Retina (tissue), 1 donor: ENCODE measurements around the gene C12orf75.
"Not testable (repeated sequence)": the region's sequence is repeated elsewhere in the genome, so short reads cannot be mapped to it uniquely, and the experiment has no call there.

Source experiments
- DNase-seq: peaks from one replicate; pipeline ENCODE4 v3.0.0-alpha.2; 2016

Gene C12orf75

DNA sequence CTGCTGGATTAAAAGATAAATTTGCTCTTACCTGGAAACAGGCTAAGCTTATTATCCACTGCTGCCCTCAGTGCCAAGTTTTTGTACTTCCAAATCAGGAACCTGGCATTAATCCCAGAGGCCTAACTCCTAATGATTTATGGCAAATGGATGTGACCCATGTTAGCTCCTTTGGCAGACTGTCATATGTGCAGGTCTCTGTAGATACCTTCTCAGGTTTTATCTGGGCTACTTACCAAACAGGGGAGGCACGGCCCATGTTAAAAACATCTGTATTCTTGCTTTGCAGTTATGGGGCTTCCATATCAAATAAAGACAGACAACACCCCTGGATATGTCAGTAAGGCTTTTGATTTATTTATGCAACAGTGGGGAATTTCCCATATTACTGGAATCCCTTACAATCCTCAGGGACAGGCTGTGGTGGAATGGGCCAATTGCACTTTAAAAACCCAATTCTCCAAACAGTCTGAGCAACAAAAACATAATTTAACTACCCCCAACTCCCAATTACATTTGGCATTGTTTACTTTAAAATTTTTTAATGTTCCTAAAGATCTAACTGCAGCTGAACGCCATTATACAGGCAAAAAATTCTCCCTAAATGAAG lies 19.9 kb upstream of the C12orf75 start:
- not testable (repeated sequence) for DNase-seq

DNA sequence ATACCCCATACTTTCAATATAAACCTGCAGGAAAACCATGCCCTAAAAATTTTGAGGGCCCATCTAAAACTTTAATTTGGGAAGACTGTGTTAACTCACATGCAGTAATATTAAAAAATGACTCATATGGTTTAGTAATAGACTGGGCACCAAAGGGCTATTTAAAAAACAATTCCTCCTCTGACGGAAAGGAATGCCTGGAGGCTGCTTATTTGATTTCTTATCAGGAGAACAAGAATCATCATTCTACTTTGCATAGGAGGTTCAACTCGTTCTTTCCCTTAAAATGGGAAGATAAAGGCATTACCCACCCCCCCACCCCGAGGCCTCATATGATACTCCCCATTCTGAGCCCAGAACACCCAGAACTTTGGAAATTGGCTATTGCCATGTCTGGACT lies 18.6 kb upstream of the C12orf75 start:
- DNase-seq: not testable (repeated sequence)

DNA sequence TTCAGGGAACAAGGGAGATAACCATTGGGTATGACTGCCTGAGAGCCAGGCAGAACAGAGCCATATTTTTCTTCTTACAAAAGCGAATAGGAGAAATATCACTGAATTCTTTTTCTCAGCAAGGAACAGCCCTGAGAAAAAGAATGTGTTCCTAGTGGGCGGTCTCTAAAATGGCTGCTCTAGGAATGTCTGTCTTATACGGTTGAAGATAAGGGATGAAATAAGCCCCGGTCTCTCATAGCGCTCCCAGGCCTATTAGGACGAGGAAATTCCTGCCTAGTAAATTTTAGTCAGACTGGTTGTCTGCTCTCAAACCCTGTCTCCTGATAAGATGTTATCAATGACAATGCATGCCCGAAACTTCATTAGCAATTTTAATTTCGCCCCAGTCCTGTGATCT lies 16.7 kb upstream of the C12orf75 start:
- DNase-seq: not testable (repeated sequence)

DNA sequence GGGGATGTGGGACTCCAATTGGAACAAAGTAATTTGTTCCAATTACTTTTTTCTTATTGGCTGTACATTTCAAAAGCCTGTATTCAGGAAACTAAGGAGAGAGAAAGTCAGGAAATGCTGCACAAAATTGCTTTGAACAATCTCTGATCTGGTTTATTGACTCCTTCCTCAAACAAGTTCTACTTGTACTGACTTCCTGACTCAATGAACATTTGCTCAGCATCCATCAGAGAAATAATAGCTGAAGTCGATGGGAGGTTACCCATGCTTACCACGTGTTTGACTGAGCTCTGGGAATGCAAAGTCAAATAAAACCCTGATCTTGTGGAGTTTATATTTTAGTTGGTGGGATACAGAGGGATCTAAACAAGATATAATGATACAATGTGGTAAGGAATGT lies 15.4 kb upstream of the C12orf75 start:
- no peak for DNase-seq

DNA sequence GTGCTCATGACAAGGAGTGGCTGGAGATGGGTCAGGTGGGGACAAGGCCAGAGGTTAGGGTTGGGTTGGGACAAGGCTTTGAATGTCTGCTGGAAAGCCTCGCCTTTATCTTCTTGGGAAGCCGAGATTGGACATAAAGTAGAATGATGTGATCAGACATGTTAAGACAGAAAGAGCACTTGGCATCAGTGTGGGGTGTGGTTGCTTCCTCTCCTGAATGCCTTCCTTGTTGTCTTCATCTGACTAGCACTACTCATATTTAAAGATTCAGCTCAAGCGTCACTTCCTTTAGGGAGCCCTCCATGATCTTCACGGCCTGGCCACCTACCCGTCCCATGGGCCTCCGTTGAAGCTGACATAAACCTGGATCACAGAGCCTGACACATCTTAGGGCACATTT lies 14.8 kb upstream of the C12orf75 start:
- no peak for DNase-seq

DNA sequence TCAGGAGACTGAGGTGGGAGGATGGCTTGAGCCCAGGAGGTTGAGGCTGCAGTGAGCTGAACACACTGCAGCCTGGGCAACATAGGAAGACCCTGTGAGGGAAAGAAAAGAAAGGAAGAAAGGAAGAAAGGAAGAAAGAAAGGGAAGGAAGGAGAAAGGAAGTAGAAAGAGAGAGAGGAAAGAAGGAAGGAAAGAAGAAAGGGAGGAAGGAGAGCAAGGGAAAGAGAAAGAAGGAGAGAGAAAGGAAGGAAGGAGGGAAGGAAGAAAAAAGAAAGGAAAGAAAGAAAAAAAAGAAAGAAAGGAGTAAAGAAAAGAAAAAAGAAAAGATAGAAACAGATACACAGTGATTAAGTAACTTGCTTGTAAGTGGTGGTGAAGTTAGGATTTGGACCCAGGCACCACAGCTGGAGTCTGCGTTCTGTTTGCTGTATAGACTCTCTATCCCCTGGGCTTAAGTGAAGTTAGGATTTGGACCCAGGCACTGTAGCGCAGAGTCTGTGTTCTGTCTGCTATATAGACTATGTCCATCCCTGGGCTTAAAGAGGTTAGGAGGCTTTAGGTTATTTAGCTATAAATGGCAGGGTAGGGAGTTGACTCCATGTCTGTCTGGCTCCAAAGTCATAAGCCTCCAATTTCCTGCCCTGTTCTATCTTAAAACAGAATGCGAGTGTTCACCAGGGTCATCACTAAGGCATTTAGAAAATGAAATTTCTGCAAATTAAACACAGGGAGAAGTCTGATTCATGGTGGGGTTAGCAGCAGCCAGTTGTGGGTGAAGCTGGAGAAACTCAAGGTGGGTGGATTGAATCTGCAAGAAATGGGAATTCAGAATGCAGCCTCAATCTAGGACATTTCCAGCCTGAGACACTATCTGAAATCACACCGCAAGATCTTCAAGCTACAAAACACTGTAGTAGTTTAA lies 13.3 kb upstream of the C12orf75 start:
- DNase-seq: no peak

DNA sequence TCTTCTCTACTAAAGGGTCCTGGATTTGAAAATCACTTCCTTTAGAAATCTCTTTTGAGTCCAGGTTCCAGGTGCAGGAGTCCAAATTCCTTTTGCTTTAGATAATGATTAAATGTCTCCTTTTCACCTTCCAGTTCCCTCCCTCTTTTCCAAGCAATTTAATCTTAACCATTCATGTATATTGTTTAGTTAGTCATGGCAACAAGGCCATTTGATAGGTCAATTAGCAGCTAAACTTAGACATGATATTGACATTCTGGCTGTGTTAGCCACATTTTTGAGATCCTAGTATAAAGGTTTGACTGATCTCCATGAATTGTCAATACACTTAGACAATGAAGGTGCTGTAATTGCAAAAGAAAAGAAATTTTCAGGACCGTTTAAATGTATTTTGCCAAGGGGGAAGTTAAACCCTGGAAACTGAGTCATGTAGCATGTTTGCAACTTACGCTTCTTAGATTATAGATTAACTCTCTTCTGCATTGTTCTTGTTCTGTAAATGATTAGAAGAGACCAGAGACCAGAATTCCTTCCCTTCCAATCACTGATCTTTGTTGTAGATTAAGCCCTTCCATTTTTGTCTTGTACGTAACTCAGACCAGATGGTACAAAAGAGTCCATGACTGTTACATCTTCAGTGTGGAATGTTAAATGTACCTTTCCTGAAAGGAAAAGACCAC lies 12.4 kb upstream of the C12orf75 start:
- DNase-seq: no peak

DNA sequence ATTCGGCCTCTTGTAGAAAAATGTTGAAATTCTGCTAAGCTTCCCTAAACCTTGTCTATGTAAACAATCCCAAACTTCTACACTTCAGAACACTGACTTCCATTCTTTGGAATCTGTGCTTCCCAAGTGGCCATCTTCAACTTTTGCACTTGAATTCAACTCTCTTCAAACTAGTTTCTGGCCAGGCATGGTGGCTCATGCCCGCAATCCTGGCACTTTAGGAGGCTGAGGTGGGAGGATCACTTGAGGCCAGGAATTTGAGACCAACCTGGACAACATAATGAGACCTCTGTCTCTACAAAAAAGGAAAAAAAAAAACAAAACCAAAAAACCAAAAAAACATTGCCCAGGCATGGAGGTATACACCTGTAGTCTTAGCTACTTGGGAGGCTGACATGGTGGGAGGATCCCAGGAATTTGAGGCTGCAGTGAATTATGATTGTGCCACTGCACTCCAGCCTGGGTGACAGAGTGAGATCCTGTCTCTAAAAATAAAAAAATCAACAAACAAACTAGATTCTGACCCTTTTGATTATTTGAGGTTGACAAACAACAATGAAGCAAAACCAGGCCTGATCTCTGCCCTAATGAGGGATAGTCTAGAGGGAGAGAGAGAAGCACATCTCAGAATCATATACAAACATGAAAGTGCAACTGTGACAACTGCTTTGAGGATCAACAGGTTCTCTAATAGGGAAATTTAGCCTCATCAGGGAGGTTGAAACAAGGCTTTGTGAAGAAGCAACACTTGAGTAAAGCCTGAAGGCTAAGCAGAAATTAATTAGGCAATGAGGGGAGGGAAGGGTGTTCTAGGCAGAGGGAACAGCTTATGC lies 11.6 kb upstream of the C12orf75 start:
- no peak for DNase-seq

DNA sequence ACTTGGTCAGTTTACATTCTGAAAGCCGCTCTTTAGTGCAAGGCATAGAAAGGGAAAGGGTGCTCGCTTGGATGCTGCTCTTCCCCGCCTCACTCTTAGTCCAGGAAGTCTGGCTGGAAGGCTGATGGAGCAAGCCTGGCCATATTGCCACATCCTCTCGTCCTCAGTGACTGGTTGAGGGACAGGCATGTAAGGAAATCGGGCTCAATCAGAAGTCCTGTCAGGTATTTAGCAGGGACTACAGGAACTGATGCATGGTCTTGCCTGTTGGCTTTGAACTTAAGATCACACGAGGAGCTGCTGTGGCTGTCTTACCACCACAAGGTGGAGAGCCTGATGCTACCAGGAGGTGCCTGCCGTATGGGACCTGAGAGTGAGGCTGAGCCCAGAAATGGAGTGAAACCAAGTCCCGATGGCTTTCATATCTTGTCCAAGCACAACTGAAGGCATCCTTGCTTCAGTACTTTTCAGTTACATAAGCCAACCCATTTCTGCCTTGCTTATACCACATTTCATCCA lies 10.7 kb upstream of the C12orf75 start:
- no peak for DNase-seq

DNA sequence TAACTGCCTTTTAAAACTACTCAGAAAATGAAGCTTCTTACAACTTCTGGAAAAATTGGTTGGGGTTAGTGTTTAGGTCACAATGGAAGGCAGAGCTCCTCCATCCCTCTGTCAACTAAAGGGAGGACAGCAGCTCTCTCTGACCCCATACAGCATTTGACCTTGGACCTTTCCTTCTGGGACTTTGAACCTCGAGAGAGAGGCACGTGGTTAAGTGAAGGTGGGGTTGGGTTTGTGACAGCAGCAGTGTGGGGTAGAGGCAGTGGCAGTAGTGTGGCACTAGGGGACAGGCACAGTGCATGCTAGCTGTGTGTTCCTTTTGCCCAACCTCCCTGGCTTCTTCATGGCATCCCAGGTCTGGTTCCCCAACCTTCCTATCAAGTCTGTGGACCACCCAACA lies 9.4 kb upstream of the C12orf75 start:
- no peak for DNase-seq

DNA sequence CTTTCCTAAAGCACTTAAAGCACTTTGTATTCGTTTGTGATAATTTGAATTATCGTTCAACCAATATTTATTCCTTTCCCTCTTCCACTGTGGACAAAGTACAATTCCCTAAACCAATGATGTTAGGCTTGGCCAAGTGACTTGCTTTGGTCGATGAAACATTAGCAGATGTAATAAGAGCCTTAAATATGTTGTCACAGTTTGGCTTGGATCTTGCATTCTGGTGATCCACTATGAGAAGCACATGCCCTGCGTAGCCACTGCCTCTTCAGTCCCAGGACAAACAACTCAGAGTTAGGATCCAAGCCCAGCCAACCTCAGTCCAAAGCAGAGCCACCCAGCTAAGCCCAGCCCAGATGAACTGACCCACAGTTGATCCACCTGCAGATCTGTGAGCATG lies 8.4 kb upstream of the C12orf75 start:
- no peak for DNase-seq

DNA sequence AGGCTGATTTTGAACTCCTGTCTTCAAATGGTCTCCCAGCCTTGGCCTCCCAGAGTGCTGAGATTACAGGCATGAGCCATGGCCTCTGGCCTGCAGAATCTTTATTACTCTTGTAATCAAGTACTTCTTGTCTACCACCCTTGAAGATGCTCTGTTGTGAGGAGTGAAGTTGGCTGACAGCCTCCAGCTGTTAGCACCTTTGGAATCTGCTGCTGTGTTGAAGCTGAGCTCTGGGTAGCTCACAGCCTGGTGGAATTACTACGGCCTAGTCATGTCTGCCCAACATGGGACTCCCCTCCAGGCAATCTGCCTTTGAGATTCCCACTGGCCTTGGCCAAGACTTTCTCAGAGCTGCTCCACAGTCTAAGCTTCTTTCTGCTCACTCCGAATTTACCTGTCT lies 5.8 kb upstream of the C12orf75 start:
- DNase-seq: no peak

DNA sequence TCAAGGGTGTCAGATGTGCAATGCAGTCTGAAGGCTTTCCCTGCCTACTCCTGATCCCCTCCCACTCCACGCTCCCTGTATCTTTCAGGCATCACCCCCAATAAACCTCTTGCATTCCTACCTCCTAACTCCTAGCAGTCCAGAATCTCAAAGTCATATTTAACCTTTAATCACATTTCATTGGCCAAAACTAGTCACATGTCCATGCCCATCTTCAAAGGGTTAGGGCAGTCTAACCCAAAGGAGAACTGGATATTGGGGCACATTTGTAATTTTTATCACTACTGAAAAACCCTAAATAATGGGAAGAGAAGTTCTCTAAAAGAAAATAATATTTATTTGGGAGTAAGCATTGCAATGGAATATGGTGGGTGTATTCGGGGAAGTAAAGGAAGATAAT lies 5.4 kb upstream of the C12orf75 start:
- no peak for DNase-seq

DNA sequence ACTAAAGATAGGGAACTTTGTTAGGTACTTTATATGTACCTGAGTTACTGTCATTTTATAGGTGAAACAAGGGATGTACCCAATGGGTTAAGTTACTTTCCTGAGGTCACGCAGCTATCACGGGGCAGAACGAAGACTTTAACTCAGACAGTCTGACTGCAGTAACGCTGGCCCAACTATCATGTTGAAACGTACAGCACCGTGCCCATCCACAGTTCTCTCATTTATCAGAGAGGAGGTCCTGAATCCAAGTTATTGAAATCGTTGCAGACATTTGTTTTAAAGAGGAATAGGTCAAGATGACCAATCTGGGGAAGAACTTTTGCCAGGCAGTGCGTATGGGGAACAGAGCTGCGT lies 587 bp upstream of the C12orf75 start:
- DNase-seq: no peak

DNA sequence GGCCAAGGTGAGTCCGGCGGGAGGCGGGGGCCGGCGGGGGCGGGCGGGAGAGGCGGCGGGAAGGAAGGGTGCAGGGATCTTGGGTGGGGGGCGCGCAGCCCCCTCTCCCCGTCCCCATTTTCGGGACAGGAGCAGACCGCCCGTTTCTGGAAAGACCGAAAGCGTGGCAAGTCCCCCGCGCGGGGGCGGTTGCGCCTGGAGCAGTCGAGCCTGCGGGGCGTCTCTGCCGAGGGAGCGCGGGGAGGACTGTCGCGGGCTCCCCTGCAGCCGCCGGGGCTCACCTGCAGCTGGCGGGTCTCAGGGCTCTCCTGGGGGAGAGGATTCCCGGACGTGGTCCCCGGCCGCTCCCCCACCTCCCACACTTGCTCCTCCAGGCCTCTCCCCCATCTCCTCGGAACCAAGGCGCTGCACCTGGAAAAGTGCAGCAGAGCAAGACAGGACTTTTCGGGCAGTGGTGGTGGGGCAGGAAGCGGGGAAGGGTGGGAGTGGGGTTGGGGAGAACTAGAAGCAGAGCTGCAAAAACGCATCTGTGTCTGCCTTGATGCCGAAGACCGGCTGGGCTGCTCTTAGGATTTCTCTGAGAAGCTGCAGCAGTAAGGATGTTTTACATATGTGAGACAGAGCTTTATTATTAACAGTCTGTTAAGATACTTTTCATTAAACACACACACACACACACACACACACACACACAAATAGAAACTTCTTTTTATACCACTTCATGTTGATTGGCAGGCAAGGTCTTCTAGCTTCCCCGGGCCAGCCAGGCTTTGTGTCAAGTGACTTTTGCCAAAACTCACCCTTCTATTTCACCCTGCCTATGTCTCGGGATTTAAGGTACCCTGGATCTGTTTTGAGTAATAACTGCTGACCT lies 677 bp downstream of the C12orf75 start:
- DNase-seq: peak; percentile 53

DNA sequence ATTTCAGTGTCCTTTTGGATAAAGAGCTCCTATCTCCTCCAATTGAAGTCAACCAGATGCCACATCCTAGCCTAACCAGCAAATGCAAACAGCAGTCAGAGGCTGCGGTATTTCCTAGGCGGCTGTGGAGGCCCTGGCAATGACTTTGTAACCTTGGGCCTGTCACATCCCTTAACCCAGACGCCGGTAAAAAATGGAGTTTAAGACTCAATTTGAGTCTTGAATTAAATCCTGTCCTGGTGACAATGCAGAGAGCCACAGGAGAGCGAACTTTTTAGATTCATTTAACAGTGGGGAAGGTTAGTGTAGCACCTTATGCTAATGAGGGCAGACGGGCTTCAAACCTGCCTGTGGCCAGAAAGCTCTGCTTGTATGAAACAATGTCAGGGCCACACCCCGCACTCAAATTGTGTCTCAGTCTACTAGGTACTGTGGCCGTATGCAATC lies 1.3 kb downstream of the C12orf75 start:
- no peak for DNase-seq

DNA sequence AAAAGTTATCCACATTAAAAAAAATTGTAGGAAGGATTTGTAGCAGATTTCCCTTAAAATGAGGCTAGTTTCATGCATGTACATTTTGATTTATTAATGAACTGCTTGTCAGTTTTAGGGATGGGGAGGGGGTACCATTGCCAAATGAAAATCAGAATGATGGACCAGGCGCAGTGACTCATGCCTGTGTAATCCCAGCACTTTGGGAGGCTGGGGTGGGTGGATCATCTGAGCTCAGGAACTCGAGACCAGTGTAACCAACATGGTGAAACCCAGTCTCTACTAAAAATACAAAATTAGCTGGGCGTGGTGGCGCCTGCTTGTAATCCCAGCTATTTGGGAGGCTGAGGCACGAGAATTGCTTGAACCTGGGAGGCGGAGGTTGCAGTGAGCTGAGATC lies 1.8 kb downstream of the C12orf75 start:
- not testable (repeated sequence) for DNase-seq

DNA sequence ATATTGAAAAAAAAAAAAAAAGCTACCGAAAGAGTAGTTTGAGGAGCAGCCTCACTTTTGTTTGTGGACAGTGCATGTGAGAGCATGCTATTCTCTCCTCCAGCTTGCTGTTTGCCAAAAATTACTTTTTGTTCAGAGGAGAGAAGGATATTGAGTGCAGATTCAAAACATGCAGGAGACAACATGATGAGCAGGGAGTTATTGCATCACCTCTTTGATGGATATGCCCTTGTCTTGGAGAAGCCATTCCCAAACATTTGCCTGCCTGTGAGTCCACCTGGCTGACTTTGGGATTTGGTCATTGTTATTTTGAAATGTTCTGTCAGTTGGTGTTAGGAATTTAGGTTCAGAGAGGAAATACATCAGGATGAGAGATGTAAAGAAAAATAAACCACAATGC lies 2.4 kb downstream of the C12orf75 start:
- DNase-seq: no peak

DNA sequence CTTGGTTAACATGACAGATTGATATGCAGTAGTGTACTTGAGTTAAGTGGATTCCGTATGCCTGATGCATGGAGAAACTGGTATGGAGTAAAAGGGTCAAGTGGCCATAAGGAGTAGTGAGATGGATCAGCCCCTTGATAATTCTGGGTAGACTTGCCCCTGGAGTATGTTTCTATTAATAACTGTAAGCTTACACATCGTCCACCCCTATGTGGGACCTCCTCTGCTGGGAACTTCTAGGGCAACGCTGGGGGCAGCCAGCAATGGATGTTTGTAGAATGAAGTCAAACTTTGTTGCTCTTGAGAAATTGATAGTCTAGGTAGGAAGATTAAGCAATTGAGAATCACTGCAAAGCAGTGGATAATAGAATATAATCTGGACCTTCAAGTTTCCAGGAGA lies 3.5 kb downstream of the C12orf75 start:
- DNase-seq: no peak

DNA sequence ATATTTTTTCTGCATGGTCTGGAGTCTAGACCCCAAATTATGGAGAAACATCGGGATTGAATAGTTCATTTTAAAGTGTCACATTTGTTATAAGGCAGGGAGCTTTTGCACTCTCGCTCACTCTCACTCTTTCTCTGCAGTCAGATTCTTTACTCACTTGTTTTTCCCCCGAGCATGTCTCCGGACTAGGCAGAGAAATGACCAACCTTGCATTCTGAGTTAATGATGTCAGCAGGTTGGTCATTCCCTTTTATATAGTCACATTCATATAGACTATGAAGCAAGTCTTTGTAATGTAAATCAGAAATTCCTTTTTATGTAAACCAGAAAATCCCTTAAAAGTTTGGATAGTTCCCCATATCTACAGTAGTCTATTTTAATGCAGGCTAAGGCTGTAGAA lies 4.1 kb downstream of the C12orf75 start:
- no peak for DNase-seq

DNA sequence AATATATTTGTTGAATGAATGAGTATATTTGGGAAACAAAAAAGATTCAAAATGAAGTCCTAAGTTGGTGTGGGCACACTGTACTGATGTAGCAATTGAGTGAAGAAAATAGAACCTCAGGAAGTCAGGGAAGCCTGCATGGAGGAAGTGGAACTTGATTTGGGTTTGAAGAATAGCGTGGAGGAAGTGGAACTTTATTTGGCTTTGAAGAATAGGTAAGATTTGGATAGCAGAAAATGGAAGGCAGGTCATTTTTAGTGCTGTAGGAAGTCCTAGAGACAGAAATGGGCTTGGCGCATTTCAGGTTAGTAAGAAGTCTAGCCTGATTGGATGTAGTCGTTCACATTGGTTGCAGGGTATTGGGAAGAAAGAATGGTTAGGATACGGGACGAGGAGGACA lies 5.4 kb downstream of the C12orf75 start:
- no peak for DNase-seq

DNA sequence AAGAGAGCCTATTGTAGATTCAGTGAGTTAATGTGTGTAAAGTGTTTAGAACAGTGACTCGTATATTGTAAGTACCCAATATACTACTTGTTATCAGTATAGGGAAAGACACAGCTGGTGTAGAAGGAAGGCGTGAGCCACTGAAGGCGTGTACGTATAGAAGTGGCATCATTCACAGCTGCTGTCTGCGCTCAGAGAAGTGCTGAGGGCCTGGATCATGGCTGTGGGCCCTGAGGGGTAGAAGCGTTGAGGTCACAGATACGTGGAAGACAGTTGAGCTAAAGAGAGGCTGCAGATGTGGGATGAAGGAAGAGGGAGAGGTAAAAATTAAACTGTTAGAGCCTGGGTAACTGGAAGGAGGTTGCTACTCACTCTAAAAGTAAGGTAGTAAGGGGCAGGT lies 5.9 kb downstream of the C12orf75 start:
- DNase-seq: no peak
